Activated naive CD8-positive, alpha-beta T cell treated with anti-CD3 and anti-CD28 coated beads, Interleukin-2, amount 50 U/mL, for 24 hours (primary cell): ENCODE data around the gene KCNJ10.

Experiments
- ATAC-seq: fragments of 150-1000 bp; cut with Tn5 transposase; one replicate; pipeline ENCODE4 v1.10.0; 2021
- DNase-seq: peaks from one replicate; pipeline ENCODE4 v3.0.0; 2021
- H3K27ac Mint-ChIP-seq: one replicate; pipeline ENCODE4 v1.8.0; 2021; ENCODE audit warnings: mild to moderate bottlenecking, mixed read lengths
- H3K27me3 Mint-ChIP-seq: one replicate; pipeline ENCODE4 v1.8.0; 2021; ENCODE audit warnings: mixed read lengths
- H3K36me3 Mint-ChIP-seq: one replicate; pipeline ENCODE4 v1.8.0; 2021; ENCODE audit warnings: low read depth, mixed read lengths
- H3K4me1 Mint-ChIP-seq: one replicate; pipeline ENCODE4 v1.8.0; 2021; ENCODE audit warnings: mixed read lengths
- H3K4me3 Mint-ChIP-seq: one replicate; pipeline ENCODE4 v1.8.0; 2021; ENCODE audit warnings: mild to moderate bottlenecking, moderate library complexity, mixed read lengths
- H3K9me3 Mint-ChIP-seq: one replicate; pipeline ENCODE4 v1.8.0; 2021; ENCODE audit warnings: mixed read lengths

The KCNJ10 gene

GRCh38 chr1:159978107-159978398 is 91.9 kb downstream of the KCNJ10 start:
- Mint-ChIP-seq H3K4me3 (no peak overlapping the region), H3K27ac (no peak overlapping the region), H3K27me3 (peaks cover 30% of the 10 kb centered on the region), H3K36me3 (no peaks in the 10 kb centered on the region), H3K4me1 (no peaks in the 10 kb centered on the region), H3K9me3 (no peaks in the 10 kb centered on the region)
- ATAC-seq, result no peak
- DNase-seq, result no peak

- no peaks in the 10 kb centered on the region for H3K9me3 Mint-ChIP-seq
- no peak for DNase-seq
- ATAC-seq, result no peak
- no peaks in the 10 kb centered on the region for H3K4me1 Mint-ChIP-seq
- H3K4me3 Mint-ChIP-seq, result no peak overlapping the region
- no peak overlapping the region for H3K27ac Mint-ChIP-seq
- H3K27me3 Mint-ChIP-seq, result peaks cover 27% of the 10 kb centered on the region
- no peaks in the 10 kb centered on the region for H3K36me3 Mint-ChIP-seq
These were observed 92.4 kb downstream of the KCNJ10 start for GRCh38 chr1:159977364-159978106.

GRCh38 chr1:159974350-159974965 is 95.5 kb downstream of the KCNJ10 start:
- Mint-ChIP-seq H3K27me3 (peaks cover 13% of the 10 kb centered on the region), H3K36me3 (no peaks in the 10 kb centered on the region), H3K9me3 (no peaks in the 10 kb centered on the region), H3K27ac (no peak overlapping the region), H3K4me1 (no peaks in the 10 kb centered on the region), H3K4me3 (no peak overlapping the region)
- ATAC-seq (no peak), DNase-seq (no peak)

GRCh38 chr1:159973350-159973940 is 96.5 kb downstream of the KCNJ10 start:
- Mint-ChIP-seq H3K9me3 (no peaks in the 10 kb centered on the region), H3K27ac (no peak overlapping the region), H3K4me1 (no peaks in the 10 kb centered on the region), H3K27me3 (peaks cover 16% of the 10 kb centered on the region), H3K4me3 (no peak overlapping the region), H3K36me3 (no peaks in the 10 kb centered on the region)
- ATAC-seq (no peak), DNase-seq (no peak)

- no peaks in the 10 kb centered on the region for H3K36me3 Mint-ChIP-seq
- no peaks in the 10 kb centered on the region for H3K4me1 Mint-ChIP-seq
- ATAC-seq (no peak), DNase-seq (no peak)
- no peak overlapping the region for H3K4me3 Mint-ChIP-seq
- no peak overlapping the region for H3K27ac Mint-ChIP-seq
- H3K27me3 Mint-ChIP-seq, result peaks cover 21% of the 10 kb centered on the region
- H3K9me3 Mint-ChIP-seq, result no peaks in the 10 kb centered on the region
These were observed 97.3 kb downstream of the KCNJ10 start for GRCh38 chr1:159972443-159973205.

GRCh38 chr1:159970932-159971342 is 99.0 kb downstream of the KCNJ10 start:
- Mint-ChIP-seq H3K27ac (no peak overlapping the region), H3K4me1 (no peaks in the 10 kb centered on the region), H3K4me3 (no peak overlapping the region), H3K36me3 (no peaks in the 10 kb centered on the region), H3K9me3 (no peaks in the 10 kb centered on the region), H3K27me3 (peaks cover 15% of the 10 kb centered on the region)
- ATAC-seq (no peak), DNase-seq (no peak)

GRCh38 chr1:159968901-159969300 is 101.1 kb downstream of the KCNJ10 start:
- no peak for ATAC-seq
- no peaks in the 10 kb centered on the region for H3K36me3 Mint-ChIP-seq
- no peak overlapping the region for H3K27ac Mint-ChIP-seq
- no peak for DNase-seq
- peaks cover 23% of the 10 kb centered on the region for H3K27me3 Mint-ChIP-seq
- no peak overlapping the region for H3K4me3 Mint-ChIP-seq
- H3K9me3 Mint-ChIP-seq, result no peaks in the 10 kb centered on the region
- H3K4me1 Mint-ChIP-seq, result no peaks in the 10 kb centered on the region

GRCh38 chr1:159965263-159965662 is 104.7 kb downstream of the KCNJ10 start:
- H3K4me1 Mint-ChIP-seq, result no peaks in the 10 kb centered on the region
- DNase-seq (no peak), ATAC-seq (no peak)
- H3K9me3 Mint-ChIP-seq, result no peaks in the 10 kb centered on the region
- no peak overlapping the region for H3K27ac Mint-ChIP-seq
- H3K27me3 Mint-ChIP-seq, result peaks cover 24% of the 10 kb centered on the region
- no peaks in the 10 kb centered on the region for H3K36me3 Mint-ChIP-seq
- H3K4me3 Mint-ChIP-seq, result no peak overlapping the region

- Mint-ChIP-seq H3K9me3 (no peaks in the 10 kb centered on the region), H3K4me3 (no peak overlapping the region), H3K27ac (no peak overlapping the region), H3K36me3 (no peaks in the 10 kb centered on the region), H3K4me1 (no peaks in the 10 kb centered on the region), H3K27me3 (peaks cover 22% of the 10 kb centered on the region)
- DNase-seq, result no peak
- no peak for ATAC-seq
These were observed 105.8 kb downstream of the KCNJ10 start for GRCh38 chr1:159964144-159964543.

GRCh38 chr1:159962176-159962575 is 107.8 kb downstream of the KCNJ10 start:
- peaks cover 14% of the 10 kb centered on the region for H3K27me3 Mint-ChIP-seq
- H3K9me3 Mint-ChIP-seq, result no peaks in the 10 kb centered on the region
- DNase-seq (no peak), ATAC-seq (no peak)
- H3K4me1 Mint-ChIP-seq, result peaks cover 4% of the 10 kb centered on the region
- H3K36me3 Mint-ChIP-seq, result no peaks in the 10 kb centered on the region
- no peak overlapping the region for H3K4me3 Mint-ChIP-seq
- no peak overlapping the region for H3K27ac Mint-ChIP-seq

GRCh38 chr1:159961636-159962035 is 108.3 kb downstream of the KCNJ10 start:
- Mint-ChIP-seq H3K9me3 (no peaks in the 10 kb centered on the region), H3K27ac (no peak overlapping the region), H3K27me3 (peaks cover 16% of the 10 kb centered on the region), H3K36me3 (no peaks in the 10 kb centered on the region), H3K4me1 (peaks cover 4% of the 10 kb centered on the region), H3K4me3 (no peak overlapping the region)
- DNase-seq (no peak), ATAC-seq (no peak)

GRCh38 chr1:159960721-159961381 is 109.1 kb downstream of the KCNJ10 start:
- no peaks in the 10 kb centered on the region for H3K9me3 Mint-ChIP-seq
- DNase-seq (no peak), ATAC-seq (no peak)
- H3K27me3 Mint-ChIP-seq, result peaks cover 11% of the 10 kb centered on the region
- peaks cover 4% of the 10 kb centered on the region for H3K4me1 Mint-ChIP-seq
- no peak overlapping the region for H3K4me3 Mint-ChIP-seq
- H3K36me3 Mint-ChIP-seq, result no peaks in the 10 kb centered on the region
- no peak overlapping the region for H3K27ac Mint-ChIP-seq

GRCh38 chr1:159959451-159959850 is 110.5 kb downstream of the KCNJ10 start:
- Mint-ChIP-seq H3K36me3 (no peaks in the 10 kb centered on the region), H3K9me3 (no peaks in the 10 kb centered on the region), H3K27ac (no peak overlapping the region), H3K27me3 (peaks cover 7% of the 10 kb centered on the region), H3K4me3 (no peak overlapping the region), H3K4me1 (peaks cover 4% of the 10 kb centered on the region)
- DNase-seq, result no peak
- no peak for ATAC-seq

GRCh38 chr1:159958719-159959380 is 111.1 kb downstream of the KCNJ10 start:
- no peak for DNase-seq
- Mint-ChIP-seq H3K9me3 (no peaks in the 10 kb centered on the region), H3K27me3 (peaks cover 10% of the 10 kb centered on the region), H3K36me3 (no peaks in the 10 kb centered on the region), H3K4me3 (no peak overlapping the region), H3K4me1 (peaks cover 4% of the 10 kb centered on the region), H3K27ac (no peak overlapping the region)
- ATAC-seq, result peak; percentile 7
